ENCODE results near the gene SFRP2.

- TF ChIP-seq, protein P1, sequence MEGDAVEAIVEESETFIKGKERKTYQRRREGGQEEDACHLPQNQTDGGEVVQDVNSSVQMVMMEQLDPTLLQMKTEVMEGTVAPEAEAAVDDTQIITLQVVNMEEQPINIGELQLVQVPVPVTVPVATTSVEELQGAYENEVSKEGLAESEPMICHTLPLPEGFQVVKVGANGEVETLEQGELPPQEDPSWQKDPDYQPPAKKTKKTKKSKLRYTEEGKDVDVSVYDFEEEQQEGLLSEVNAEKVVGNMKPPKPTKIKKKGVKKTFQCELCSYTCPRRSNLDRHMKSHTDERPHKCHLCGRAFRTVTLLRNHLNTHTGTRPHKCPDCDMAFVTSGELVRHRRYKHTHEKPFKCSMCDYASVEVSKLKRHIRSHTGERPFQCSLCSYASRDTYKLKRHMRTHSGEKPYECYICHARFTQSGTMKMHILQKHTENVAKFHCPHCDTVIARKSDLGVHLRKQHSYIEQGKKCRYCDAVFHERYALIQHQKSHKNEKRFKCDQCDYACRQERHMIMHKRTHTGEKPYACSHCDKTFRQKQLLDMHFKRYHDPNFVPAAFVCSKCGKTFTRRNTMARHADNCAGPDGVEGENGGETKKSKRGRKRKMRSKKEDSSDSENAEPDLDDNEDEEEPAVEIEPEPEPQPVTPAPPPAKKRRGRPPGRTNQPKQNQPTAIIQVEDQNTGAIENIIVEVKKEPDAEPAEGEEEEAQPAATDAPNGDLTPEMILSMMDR (IDR thresholded peaks at IDR 0.05) = no peak
- no peak for TF ChIP-seq EP300 (IDR thresholded peaks at IDR 0.05)
- no peak for TF ChIP-seq POLR2AphosphoS5 (IDR thresholded peaks at IDR 0.05)
- TF ChIP-seq POLR2A (IDR thresholded peaks at IDR 0.05) = no peak
Measured at GRCh38 chr4:153759407-153760316, 29.2 kb downstream of the SFRP2 start, which contains the start of gene RNF175.

All from stomach (tissue), 4 donors.